HEK293 (cell line): ENCODE results near the gene LRRC74B.

Source experiments
- ZSCAN23 ChIP-seq: fragments of 450-650 bp; formaldehyde crosslinking; IDR thresholded peaks from 2 replicates; pipeline ENCODE4 v1.5.1; 2016; ENCODE audit warnings: missing biosample characterization, missing genetic modification characterization
- TF ChIP-seq, protein P1 (sequence below): fragments of 450-650 bp; formaldehyde crosslinking; IDR thresholded peaks from 2 replicates; pipeline ENCODE4 v1.5.1; 2017; ENCODE audit warnings: missing biosample characterization, missing genetic modification characterization
- TF ChIP-seq, protein P2 (sequence below): fragments of 450-650 bp; formaldehyde crosslinking; IDR thresholded peaks from 2 replicates; pipeline ENCODE4 v1.5.1; 2016; ENCODE audit warnings: missing biosample characterization, missing genetic modification characterization

DNA sequence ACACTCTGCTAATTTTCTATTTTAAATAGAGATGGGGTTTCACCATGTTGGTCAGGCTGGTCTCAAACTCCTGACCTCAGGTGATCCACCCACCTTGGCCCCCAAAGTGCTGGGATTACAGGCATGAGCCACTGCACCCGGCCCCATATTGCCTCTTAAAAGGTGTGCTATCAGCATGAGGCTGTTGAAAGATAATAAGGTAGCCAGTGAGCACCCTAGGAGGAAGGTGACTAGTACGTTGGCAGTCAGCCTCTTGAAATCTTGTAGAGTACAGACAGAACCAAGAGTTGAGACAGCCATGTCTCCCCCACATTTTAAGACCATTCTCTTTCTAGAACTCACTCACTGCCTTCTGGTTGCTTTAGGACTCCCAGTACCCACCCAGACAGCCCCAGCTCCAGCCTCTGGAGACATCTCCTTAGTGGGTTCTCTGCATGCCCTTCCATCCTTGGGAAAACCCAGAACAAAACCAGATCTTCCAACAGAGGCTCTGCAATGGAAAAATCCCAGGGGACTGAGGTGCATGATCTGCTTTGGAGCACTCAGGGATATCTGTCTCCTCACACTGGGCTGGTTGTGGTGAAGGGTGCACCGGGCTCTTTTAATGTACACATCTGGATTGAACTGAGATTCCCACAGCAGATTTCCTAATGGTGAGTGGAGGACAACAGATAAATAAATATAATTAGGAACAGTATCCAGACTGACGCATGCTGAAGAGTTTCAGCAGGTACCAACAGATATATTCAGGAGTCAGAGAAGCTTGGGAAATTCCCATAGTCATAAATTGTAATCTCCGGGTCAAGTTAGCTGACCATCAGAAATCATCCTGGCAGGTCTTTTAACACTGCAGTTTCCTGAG is 49.4 kb downstream of the LRRC74B start:
- no peak for TF ChIP-seq ZSCAN23 (tag by site-specific recombination)
- TF ChIP-seq, protein P1, sequence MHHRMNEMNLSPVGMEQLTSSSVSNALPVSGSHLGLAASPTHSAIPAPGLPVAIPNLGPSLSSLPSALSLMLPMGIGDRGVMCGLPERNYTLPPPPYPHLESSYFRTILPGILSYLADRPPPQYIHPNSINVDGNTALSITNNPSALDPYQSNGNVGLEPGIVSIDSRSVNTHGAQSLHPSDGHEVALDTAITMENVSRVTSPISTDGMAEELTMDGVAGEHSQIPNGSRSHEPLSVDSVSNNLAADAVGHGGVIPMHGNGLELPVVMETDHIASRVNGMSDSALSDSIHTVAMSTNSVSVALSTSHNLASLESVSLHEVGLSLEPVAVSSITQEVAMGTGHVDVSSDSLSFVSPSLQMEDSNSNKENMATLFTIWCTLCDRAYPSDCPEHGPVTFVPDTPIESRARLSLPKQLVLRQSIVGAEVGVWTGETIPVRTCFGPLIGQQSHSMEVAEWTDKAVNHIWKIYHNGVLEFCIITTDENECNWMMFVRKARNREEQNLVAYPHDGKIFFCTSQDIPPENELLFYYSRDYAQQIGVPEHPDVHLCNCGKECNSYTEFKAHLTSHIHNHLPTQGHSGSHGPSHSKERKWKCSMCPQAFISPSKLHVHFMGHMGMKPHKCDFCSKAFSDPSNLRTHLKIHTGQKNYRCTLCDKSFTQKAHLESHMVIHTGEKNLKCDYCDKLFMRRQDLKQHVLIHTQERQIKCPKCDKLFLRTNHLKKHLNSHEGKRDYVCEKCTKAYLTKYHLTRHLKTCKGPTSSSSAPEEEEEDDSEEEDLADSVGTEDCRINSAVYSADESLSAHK = no peak
- TF ChIP-seq, protein P2, sequence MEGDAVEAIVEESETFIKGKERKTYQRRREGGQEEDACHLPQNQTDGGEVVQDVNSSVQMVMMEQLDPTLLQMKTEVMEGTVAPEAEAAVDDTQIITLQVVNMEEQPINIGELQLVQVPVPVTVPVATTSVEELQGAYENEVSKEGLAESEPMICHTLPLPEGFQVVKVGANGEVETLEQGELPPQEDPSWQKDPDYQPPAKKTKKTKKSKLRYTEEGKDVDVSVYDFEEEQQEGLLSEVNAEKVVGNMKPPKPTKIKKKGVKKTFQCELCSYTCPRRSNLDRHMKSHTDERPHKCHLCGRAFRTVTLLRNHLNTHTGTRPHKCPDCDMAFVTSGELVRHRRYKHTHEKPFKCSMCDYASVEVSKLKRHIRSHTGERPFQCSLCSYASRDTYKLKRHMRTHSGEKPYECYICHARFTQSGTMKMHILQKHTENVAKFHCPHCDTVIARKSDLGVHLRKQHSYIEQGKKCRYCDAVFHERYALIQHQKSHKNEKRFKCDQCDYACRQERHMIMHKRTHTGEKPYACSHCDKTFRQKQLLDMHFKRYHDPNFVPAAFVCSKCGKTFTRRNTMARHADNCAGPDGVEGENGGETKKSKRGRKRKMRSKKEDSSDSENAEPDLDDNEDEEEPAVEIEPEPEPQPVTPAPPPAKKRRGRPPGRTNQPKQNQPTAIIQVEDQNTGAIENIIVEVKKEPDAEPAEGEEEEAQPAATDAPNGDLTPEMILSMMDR = no peak
